K562 (cell line): ENCODE measurements around the gene SLC1A2. TPM values are rescaled to one million over a fixed set of nuclear protein-coding genes. Genes with fewer than 3 reads are reported as not detected.

ENCODE experiments used
- CBX5 ChIP-seq: IDR thresholded peaks from 2 replicates; pipeline ENCODE4 v1.6.1; 2014; ENCODE audit warnings: low read depth, borderline replicate concordance
- CREBBP ChIP-seq: IDR thresholded peaks from one replicate; pipeline ENCODE4 v1.6.1; 2012; ENCODE audit warnings: low read depth, mild to moderate bottlenecking, control low read depth, inconsistent platforms, low read length
- DACH1 ChIP-seq: fragments of 450-650 bp; IDR thresholded peaks from 2 replicates; pipeline ENCODE4 v1.6.1; 2018; ENCODE audit not compliant: partially characterized antibody
- FOXA3 ChIP-seq, 2 experiments: fragments of 450-650 bp in 1 of 2; sonication (generic) in 1 of 2; formaldehyde crosslinking; IDR thresholded peaks in 1 of 2; conservative IDR thresholded peaks in 1 of 2; 2 replicates each; pipeline versions ENCODE4 v1.4.0 to v1.8.0; 2020 to 2022; ENCODE audit warnings: mild to moderate bottlenecking in 2 of 2, missing genetic modification reagents in 1 of 2
- GABPB2 ChIP-seq: fragments of 250-450 bp; sonication (Bioruptor Pico); conservative IDR thresholded peaks from 2 replicates; pipeline ENCODE4 v1.5.1; 2021; ENCODE audit warnings: mild to moderate bottlenecking
- KDM5B ChIP-seq: fragments of 200-600 bp; sonication (generic); IDR thresholded peaks from 2 replicates; pipeline ENCODE4 v1.6.1; 2012; ENCODE audit warnings: low read depth, mild to moderate bottlenecking, moderate library complexity, low read length, control low read depth, inconsistent platforms; ENCODE audit not compliant: insufficient replicate concordance
- KLF6 ChIP-seq: fragments of 250-450 bp; sonication (Bioruptor Pico); IDR thresholded peaks from 2 replicates; pipeline ENCODE4 v1.4.0; 2020; ENCODE audit warnings: mild to moderate bottlenecking, moderate library complexity, borderline replicate concordance
- RBM14 ChIP-seq: fragments of 200-400 bp; formaldehyde crosslinking; IDR thresholded peaks from 2 replicates; pipeline ENCODE4 v1.6.1; 2018; ENCODE audit warnings: low read depth, mild to moderate bottlenecking, low read length, moderate library complexity, borderline replicate concordance; ENCODE audit not compliant: insufficient read depth
- XRCC5 ChIP-seq: fragments of 200-400 bp; formaldehyde crosslinking; IDR thresholded peaks from 2 replicates; pipeline ENCODE4 v1.6.1; 2017; ENCODE audit warnings: low read depth, mild to moderate bottlenecking, low read length
- ZNF740 ChIP-seq, 3 experiments: fragments of 200-800 bp in 1 of 3; sonication (Bioruptor generic) in 1 of 3; sonication (generic) in 1 of 3; formaldehyde crosslinking in 1 of 3; IDR thresholded peaks; 2 replicates each; pipeline versions ENCODE4 v1.6.1 to v1.8.0; 2016 to 2022; ENCODE audit warnings: mild to moderate bottlenecking in 2 of 3, missing compliant biosample characterization in 2 of 3, missing genetic modification characterization in 2 of 3, missing genetic modification reagents in 1 of 3
- polyA plus RNA-seq, 8 experiments: library from polyadenylated mRNA; depleted of rRNA in 4 of 8; stranded (reverse) in 5 of 8; unstranded in 3 of 8; fragments of >200 nt; fragmentation: Nextera tagmentation in 2 of 8; fragmentation: Illumina TruSeq in 1 of 8; extraction: Ambion mirVana in 2 of 8; extraction: Trizol in 1 of 8; gene quantifications; 2 replicates each; pipeline versions ENCODE4 v1.2.1 to v1.2.3, GENCODE V29; 2011 to 2014; ENCODE audit warnings: inconsistent platforms in 1 of 8, missing spikeins in 1 of 8
- total RNA-seq, 7 experiments: library from RNA; depleted of rRNA in 6 of 7; stranded (reverse); fragments of >200 nt in 6 of 7; fragmentation: Illumina TruSeq in 2 of 7; extraction: Trizol in 2 of 7; gene quantifications; 2 replicates each; pipeline versions ENCODE4 v1.2.1 to v1.2.3, GENCODE V29; 2011 to 2021; ENCODE audit warnings: low replicate concordance in 1 of 7

The SLC1A2 gene
- total and polyA plus RNA-seq, 9 of the 15 experiments (the other 6 are each of a cell fraction or from before 2014, with no cell fraction given): 0.03 to 0.07 (median 0.04) TPM; not detected in 5

- no peak for TF ChIP-seq KDM5B
- TF ChIP-seq KLF6 (CRISPR knock-in tag): no peak
- TF ChIP-seq RBM14: no peak
- no peak for TF ChIP-seq CBX5
- no peak for TF ChIP-seq DACH1
- TF ChIP-seq GABPB2 (CRISPR knock-in tag): no peak
- TF ChIP-seq XRCC5: no peak
- TF ChIP-seq FOXA3 (CRISPR knock-in tag; conservative IDR thresholded peaks at IDR 0.05 in 1 of 2, IDR thresholded peaks at IDR 0.05 in 1 of 2): no peak
- TF ChIP-seq ZNF740 (CRISPR knock-in tag; IDR thresholded peaks at IDR 0.05): no peak
- TF ChIP-seq ZNF740 (tag; IDR thresholded peaks at IDR 0.05): no peak
- TF ChIP-seq CREBBP: no peak
Measured at GRCh38 chr11:35376118-35376510, 43.2 kb downstream of the SLC1A2 start (continued).
